ENCODE measurements around the gene TNRC18.

GRCh38 chr7:5433181-5433580, 9.5 kb upstream of the TNRC18 start:
- no peak for TF ChIP-seq CTCF (IDR thresholded peaks at IDR 0.05)
- no peak for TF ChIP-seq POLR2A (IDR thresholded peaks at IDR 0.05)
- no peak for TF ChIP-seq POLR2AphosphoS5 (IDR thresholded peaks at IDR 0.05)
- TF ChIP-seq EP300 (IDR thresholded peaks at IDR 0.05) = no peak

Data from suprapubic skin (tissue), 4 donors.